Cortex of kidney (tissue), 1 donor: Measurements from ENCODE around the gene HIGD1B.

Experiments used
- DNase-seq: peaks from one replicate; lab custom pipeline; 2025; lab: John Stamatoyannopoulos, UW

Gene HIGD1B

DNA sequence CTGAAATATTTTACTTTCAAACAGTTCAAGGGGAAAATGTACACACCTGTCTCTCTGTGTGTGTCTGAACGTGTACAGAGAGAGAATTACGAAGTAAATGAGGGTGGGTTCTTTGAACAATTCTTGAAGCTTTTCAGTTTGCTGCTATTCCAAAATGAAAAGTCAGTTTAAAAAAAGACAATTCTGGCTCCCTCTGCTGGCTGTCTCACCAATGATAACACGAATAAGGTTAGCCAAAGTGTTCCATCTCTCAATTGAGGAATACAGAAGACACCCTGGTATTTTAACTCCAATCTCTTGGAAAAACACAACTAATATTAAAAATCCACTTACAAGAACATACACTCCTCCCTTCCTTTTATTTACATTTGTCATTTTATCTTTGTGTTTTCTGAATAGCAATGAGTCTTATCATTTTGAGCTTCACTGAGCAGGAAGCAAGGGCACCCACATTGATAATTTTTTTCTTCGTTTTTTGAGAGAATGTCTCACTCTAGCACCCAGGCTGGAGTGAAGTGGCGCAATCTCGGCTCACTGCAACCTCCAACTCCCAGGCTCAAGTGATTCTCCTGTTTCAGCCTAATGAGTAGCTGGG, 31.0 kb downstream of the HIGD1B start:
- DNase-seq: no peak

GRCh38 chr17:44879376-44879775, 31.7 kb downstream of the HIGD1B start:
- DNase-seq: no peak

DNA sequence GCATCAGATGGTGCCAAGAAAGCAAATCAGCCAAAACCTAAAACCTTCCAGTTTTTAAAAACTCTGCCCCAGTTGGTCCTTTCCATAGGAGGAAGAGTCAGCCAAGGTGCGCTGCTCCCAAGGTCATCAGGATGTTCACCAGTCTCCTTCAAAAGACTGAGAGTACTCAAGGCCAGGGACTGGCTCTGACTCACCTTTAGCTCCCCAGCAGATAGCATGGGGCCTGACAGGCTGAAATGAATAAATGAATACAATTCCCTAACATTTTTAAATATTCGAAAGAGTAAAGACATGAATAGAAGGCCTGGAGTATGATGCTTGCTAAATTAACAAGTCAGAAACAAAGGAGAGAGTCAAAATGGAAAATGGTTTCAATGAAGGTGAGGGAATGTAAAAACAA, 32.4 kb downstream of the HIGD1B start:
- DNase-seq: no peak

DNA sequence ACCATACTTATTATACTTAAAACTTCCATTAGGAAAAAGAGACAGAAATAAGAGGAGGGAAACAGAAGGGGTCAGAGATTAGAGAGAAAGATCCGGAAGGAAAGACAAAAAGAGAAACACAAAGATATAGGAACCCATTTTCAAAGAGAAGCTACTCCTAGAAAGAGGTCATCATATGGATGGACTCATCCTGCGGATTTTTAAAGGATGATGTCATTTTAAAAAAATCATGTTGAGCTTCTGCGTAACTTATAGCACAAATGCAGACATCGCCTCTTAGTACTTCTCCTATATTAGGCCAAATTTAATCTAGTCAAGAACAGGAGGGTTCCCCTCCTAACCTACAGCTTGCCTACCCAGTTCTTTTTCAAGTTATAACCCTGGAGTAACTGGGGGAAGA, 33.5 kb downstream of the HIGD1B start:
- DNase-seq: no peak

GRCh38 chr17:44884941-44885340, 37.3 kb downstream of the HIGD1B start:
- DNase-seq: no peak

GRCh38 chr17:44887016-44887415, 39.3 kb downstream of the HIGD1B start:
- DNase-seq: no peak

DNA sequence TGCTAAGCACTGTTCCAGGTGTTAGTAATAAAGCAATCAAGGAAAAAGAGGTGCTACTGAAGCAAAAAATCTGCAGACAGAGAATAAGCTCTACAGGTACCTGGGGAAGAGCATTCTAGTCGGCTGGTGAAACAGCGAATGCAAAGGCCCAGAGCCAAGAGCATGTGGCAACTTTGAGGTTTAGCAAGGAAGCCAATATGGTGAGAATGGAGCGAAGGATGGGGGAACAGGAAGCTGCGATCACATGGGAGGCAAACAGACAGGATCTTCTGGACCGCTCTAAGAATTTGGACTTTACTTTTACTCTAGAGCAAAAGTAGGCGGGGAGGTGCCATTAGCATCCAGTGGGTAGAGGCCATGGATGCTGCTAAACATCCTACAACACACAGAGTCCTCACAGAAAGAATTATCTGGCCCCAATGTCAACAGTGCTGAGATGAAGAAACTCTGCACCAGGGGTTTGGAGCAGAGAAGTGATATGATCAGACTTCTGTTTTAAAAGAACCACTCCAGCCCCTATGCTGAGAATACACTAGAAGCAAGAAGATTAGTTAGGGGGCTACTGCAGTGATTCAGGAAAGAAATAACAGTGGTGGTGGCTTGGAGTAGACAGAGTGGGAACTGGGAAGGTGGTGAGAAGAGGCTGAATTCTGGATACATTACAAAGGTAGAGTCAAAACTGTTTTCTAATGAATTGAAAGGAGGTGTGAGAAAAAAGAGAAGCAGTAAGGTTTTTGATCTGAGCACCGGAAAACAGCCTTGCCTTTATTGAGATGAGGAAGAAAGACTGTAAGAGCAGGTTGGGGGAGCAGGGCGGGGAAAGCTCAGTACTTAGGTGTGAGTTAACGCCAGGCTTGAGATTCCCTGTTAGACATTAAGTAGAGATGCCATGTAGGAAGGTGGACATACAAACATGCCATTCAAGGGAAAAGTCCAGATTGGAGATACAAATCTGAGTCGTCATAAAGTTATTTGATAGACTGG, 40.6 kb downstream of the HIGD1B start:
- no peak for DNase-seq

- DNase-seq: no peak
These were observed 41.3 kb downstream of the HIGD1B start for GRCh38 chr17:44889003-44889402.

DNA sequence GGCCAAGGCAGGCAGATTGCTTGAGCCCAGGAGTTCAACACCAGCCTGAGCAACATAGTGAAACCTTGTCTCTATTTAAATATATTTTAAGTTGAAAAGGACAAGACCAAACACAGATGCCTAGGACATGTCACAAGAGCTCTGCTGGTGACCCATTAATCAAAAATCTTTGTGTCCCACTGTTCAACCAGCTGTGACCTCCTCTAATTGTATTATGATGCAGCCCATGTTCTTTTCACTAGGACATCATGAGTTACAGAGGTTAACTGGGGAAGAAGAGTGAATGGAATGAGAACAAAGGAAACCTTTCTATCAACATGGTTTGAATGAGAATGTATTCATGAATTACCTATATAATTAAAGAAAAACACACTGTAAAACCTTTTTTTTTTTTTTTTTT, 44.6 kb downstream of the HIGD1B start:
- DNase-seq: no peak

DNA sequence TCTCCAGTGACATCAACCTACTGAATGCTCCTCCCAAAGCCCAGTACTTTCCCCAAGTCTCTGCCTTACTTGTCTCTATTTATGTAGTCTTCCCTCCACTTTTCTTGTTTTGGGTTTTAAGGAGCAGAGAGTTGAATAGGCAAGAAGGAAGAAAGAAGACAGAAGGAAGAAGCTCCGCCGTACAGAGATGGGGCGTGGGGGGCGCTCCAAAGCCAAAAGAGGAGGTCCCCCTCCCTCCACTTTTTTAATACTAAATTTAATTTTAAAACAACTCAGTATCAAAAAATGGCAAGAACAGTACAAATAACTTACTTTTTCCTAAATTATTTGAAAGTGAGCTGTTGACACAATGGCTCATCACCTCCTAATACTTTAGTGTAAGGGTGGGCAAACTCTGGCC, 47.0 kb downstream of the HIGD1B start:
- DNase-seq: no peak

- DNase-seq: no peak
These were observed 51.0 kb downstream of the HIGD1B start for GRCh38 chr17:44898768-44899073.

DNA sequence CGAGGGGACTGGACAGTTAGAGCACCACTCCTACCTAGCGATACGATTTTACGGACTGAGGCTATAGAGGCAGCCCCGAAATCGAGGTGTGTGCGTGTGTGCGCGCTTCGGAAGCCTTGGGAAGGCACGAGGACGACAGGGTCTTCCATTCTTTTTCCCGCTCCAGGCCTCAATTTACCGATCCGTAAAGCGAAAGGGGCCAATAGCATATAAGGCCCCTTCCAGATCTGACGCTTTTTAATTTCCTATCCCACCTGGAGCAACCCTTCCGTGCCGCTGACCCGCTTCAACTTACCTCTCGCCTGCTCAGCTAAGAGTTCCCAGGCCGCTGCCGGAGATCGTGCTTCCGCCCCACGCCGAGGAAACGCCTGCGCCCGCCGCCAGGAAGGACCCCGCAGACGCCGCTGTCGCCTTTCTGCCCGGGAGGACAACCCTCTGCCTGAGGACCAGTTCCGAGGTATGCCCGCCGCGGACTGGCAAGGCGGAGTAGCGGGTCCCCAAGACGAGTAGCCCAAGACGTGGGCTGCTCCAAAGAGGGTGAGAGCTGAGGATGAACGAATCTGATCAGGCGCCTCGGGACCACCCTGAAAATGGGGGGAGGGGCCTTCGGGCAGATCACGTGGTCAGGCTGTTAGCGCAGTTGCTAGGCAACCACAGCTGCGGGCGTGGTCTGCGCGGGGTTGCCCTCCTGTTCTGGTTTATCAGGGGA, 51.5 kb downstream of the HIGD1B start, which contains the start of gene EFTUD2:
Gene EFTUD2 (minus strand): TSS at position 372 of the 709 bp plus-strand sequence. CDS start 4,924 bp downstream, outside the sequence.
- DNase-seq: peak; percentile 73
